ENCODE results near the gene MYO19.
A peak's percentile ranks its signal among the peaks of the same experiment; 100 is the strongest.
"Not testable (repeated sequence)": the region's sequence is repeated elsewhere in the genome, so short reads cannot be mapped to it uniquely, and the experiment has no call there.

MYO19 gene

DNA sequence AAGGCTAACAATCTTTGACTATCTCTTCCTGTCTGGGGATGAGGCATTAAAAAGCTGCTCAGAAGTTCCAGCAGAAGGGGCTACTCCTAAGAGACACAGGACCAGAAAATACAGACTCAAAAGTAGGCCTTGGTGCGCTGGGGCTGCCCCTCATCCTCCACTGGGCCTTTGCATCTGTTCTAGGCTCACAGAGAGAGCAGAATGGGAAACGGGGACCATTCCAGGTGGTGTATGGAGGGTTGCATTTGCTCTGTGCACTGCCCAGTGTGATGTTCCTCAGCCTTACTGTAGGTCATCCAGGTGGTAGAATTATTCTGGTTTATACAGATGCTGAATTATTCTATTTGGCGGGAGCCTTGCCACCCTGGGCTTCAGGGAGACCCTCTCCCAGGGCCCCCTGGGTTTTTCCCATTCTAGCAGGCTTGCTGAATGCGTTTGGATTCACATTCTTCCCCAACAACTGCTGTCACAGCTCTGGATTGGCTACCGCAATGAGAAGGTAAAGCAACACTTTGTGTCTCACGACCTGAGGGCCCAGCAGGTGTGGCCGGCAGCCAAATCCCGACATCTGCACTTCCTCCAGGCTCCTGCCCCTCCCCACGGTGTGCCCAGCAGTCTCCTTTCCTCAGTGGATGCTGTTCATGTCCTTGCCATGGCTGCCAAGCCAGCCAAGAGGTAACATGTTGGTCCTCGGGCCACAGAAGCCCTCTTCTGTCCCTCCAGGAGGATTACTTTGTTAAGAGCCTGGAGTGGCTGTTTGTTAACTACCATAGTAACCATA, 73.1 kb downstream of the MYO19 start:
- no peak for DNase-seq (ENCODE audit: low read depth)

DNA sequence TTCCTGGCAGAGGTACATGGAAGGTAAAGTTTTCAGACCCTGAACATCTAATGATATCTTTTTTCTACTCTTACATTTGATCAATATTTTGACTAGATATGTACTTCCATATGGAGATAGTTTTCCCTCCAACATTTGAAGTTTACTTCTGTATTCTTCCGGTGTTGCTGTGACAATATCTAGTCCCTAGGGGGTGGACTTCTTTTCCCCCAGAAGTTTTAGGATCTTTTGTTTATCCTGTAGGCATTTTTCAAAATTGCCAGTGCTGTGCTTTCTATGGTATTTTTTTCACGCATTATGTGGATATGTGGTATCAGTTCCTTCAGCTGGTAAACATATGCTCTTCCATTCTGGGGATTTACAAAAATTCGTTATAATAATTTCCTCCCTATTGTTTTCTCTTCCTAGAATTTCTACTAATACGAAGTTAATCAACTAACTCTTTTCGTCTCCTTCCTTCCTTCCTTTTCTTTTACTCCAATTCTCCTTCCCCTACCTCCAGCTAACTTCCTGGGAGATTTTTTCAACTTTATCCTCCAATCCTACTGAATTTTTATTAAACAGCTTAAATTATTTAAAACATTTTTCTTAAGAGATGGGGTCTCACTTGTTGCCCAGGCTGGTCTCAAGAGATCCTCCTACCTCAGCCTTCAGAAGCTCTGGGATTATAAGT, 74.3 kb downstream of the MYO19 start:
- DNase-seq (ENCODE audit: low read depth): peak; percentile 7

DNA sequence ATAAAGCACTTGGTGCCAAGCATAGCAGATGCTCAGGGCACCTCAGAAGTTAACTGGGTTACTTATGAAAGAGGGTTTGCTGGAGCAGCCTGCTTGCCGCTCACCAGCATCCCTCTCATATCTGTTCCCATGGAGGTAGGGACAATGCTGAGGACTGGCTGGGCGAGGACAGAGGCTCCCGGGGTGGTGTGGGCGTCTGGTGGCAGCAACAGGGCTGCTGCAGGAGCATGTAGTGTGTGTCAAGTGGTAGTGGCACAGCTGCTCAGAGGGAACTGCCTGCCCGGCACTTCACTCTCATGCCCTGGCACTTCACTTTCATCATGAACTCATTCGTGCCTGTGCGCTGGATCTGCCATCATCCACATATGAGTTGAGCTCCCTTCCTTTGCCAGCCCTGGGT, 75.1 kb downstream of the MYO19 start:
- DNase-seq (ENCODE audit: low read depth): no peak

DNA sequence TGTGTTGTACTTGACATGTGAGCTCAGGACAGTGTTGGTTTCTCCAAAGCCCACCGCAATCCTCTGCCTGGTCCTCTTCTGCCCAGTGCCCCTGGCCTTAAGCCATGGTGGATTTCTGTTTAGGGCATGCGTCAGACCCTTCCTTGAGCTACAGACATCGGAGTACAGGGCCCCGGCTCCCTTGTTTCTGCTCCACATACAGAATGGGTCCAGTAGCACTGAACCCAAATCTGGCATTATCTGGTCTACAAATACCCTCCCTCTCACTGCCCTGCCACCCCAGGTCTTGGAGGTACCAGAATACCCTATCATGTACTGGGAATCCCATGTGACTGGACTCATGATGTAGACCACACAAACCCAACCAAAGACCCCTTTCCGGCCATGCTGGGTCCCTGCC, 75.6 kb downstream of the MYO19 start:
- DNase-seq (ENCODE audit: low read depth): no peak

DNA sequence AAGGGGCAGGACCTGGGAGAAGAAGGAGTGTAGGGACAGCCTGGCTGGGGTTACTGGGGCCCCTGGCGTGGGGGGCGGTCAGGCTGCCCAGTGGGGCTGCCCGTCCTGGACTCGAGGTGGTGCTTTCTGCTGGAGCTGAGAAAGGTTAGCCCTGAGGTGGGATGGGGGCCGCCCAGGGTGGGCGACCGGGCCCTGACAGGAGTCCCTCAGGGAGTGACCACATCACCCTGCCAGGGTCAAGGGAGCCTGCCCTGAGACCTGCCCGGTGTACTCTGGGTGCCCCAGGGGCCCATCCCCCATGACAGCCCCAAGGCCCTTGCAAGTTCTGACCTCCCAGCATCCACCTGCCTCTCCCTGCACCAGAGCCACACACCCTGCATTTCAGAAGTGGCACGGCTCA, 77.0 kb downstream of the MYO19 start:
- DNase-seq (ENCODE audit: low read depth): not testable (repeated sequence)

DNA sequence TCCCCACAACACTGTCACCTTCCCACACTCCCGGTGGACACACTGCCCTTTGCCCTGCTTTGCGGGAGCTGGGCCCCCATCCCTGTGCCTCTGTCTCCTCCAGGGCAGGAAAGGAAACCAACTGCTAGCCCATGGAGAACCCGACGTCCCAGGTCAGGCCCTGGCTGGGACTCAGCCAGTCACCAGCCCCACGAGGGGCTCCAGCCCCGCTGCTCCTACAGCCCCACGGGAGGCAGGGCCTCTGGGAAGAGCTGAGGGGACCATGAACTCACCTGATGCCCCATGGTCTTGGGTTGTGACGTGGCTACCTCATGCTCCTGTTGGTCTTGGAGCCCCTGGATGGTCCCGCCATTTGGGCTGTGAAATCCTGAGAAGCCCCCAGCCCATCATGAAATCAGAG, 81.8 kb downstream of the MYO19 start:
- DNase-seq (ENCODE audit: low read depth): not testable (repeated sequence)

DNA sequence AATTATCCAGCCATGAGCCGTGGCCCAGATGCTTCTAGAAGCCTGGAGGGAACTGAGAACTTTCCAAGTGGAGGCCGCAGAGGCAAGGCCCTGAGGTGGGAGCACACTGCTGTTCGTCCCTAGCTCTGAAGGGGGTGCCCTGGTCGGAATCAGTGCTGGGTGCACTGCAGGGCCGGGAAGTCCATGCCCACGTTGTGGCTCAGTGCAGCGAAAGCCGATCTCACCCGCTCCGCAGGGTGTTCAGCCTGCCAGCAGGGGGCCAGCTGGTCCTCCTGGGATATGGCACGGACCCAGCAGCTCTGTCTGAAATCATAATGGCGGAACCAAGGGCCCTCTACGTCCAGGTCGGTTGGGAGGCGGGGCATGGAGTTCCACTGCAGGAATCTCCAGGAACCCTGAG, 84.7 kb downstream of the MYO19 start:
- DNase-seq (ENCODE audit: low read depth): not testable (repeated sequence)
